Measurements from ENCODE around the gene ATOH7. TPM values are rescaled to one million over a fixed set of nuclear protein-coding genes. Genes with fewer than 3 reads are reported as not detected.

The ATOH7 gene
- polyA plus RNA-seq, 1 donor (not counting 4 experiments of a cell fraction or from before 2014, with no cell fraction given), result not detected

DNA sequence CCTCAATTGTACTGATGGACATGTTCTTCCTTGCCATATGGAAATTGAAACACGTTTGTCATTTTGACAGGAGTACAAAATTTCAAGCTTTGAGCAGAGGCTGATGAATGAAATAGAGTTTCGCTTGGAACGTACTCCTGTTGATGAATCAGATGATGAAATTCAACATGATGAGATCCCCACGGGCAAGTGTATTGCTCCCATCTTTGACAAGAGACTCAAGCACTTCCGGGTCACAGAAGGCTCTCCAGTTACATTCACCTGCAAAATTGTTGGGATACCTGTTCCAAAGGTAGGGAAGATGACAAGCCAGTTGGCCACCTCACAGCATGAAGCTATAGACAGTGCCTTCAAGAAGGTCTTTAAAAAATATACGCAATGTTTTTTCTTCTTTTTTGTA, 43.1 kb downstream of the ATOH7 start:
- dilution Hi-C loops (cut with MboI; ENCODE audit: extremely low pct_ligation_motif_present, low sequenced_read_pairs), result no loop called here
- H3K27ac ChIP-seq (ENCODE audit: control insufficient read depth, insufficient read depth, low read length), result no peak overlapping the region
- H3K27me3 ChIP-seq (ENCODE audit: control insufficient read depth, extremely low read depth, insufficient read depth, low read length), result no peaks in the 10 kb centered on the region
- no peaks in the 10 kb centered on the region for H3K79me2 ChIP-seq (ENCODE audit: control insufficient read depth, insufficient read depth, low read length)
- TF ChIP-seq EZH2 (IDR thresholded peaks at IDR 0.05; ENCODE audit: low read length), result no peak
- TF ChIP-seq, protein P1, sequence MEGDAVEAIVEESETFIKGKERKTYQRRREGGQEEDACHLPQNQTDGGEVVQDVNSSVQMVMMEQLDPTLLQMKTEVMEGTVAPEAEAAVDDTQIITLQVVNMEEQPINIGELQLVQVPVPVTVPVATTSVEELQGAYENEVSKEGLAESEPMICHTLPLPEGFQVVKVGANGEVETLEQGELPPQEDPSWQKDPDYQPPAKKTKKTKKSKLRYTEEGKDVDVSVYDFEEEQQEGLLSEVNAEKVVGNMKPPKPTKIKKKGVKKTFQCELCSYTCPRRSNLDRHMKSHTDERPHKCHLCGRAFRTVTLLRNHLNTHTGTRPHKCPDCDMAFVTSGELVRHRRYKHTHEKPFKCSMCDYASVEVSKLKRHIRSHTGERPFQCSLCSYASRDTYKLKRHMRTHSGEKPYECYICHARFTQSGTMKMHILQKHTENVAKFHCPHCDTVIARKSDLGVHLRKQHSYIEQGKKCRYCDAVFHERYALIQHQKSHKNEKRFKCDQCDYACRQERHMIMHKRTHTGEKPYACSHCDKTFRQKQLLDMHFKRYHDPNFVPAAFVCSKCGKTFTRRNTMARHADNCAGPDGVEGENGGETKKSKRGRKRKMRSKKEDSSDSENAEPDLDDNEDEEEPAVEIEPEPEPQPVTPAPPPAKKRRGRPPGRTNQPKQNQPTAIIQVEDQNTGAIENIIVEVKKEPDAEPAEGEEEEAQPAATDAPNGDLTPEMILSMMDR (optimal IDR thresholded peaks at IDR 0.05 in 1 of 3, IDR thresholded peaks at IDR 0.05 in 1 of 3, conservative IDR thresholded peaks at IDR 0.05 in 1 of 3; ENCODE audit: extremely low read depth in 1 of 3, insufficient read depth in 2 of 3, low read length in 3 of 3), result no peak
- no peaks in the 10 kb centered on the region for H3K9me1 ChIP-seq (ENCODE audit: control insufficient read depth, extremely low read depth, insufficient read depth, low read length)
- no peak overlapping the region for H3K9ac ChIP-seq (ENCODE audit: control insufficient read depth, extremely low read depth, insufficient read depth, low read length)
- no peaks in the 10 kb centered on the region for H3K36me3 ChIP-seq (ENCODE audit: control insufficient read depth in 2 of 2, extremely low read depth in 1 of 2, insufficient read depth in 2 of 2, low read length in 2 of 2)
- no peak overlapping the region for H3K4me2 ChIP-seq (ENCODE audit: control insufficient read depth, extremely low read depth, insufficient read depth, low read depth, low read length)
- H4K20me1 ChIP-seq (ENCODE audit: control insufficient read depth, extremely low read depth, insufficient read depth, low read length), result no peaks in the 10 kb centered on the region
- peaks cover 8% of the 10 kb centered on the region for H3K4me1 ChIP-seq (ENCODE audit: control insufficient read depth, extremely low read depth, insufficient read depth, low read length)
- H2AFZ ChIP-seq (ENCODE audit: control insufficient read depth, low read length), result no peak overlapping the region
- FAIRE-seq (no peak), DNase-seq (ENCODE audit: low read depth, low spot score) (no peak)
- H3K4me3 ChIP-seq (ENCODE audit: control insufficient read depth in 2 of 3, extremely low read depth in 1 of 3, insufficient read depth in 2 of 3, low read depth in 1 of 3, low read length in 3 of 3), result no peak overlapping the region
- H3K9me3 ChIP-seq (ENCODE audit: control insufficient read depth, low read depth, low read length), result no peaks in the 10 kb centered on the region

DNA sequence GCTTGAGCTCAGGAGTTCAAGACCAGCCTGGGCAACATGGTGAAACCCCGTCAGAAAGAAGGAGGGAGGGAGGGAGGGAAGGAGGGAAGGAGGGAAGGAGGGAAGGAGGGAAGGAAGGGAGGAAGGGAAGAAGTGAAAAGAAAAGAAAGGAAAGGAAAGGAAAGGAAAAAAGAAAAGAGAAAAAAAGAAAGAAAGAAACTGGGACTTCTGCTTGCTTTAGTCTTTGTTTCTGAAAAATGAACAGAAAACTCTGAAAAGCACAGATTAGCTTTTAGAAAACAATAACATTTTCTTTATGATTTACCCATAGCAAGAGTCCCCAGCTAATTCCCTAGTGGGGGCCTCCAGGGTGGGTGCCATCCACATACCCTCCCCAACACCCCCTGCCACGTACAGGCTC, 46.8 kb downstream of the ATOH7 start:
- Histone ChIP-seq H3K27ac (ENCODE audit: control insufficient read depth, insufficient read depth, low read length) (no peak overlapping the region), H3K36me3 (ENCODE audit: control insufficient read depth in 2 of 2, extremely low read depth in 1 of 2, insufficient read depth in 2 of 2, low read length in 2 of 2) (no peaks in the 10 kb centered on the region), H3K79me2 (ENCODE audit: control insufficient read depth, insufficient read depth, low read length) (no peaks in the 10 kb centered on the region), H3K4me2 (ENCODE audit: control insufficient read depth, extremely low read depth, insufficient read depth, low read depth, low read length) (no peak overlapping the region), H3K4me1 (ENCODE audit: control insufficient read depth, extremely low read depth, insufficient read depth, low read length) (no peaks in the 10 kb centered on the region), H3K9me1 (ENCODE audit: control insufficient read depth, extremely low read depth, insufficient read depth, low read length) (no peaks in the 10 kb centered on the region), H3K4me3 (ENCODE audit: control insufficient read depth in 2 of 3, extremely low read depth in 1 of 3, insufficient read depth in 2 of 3, low read depth in 1 of 3, low read length in 3 of 3) (no peak overlapping the region), H3K9me3 (ENCODE audit: control insufficient read depth, low read depth, low read length) (no peaks in the 10 kb centered on the region), H3K27me3 (ENCODE audit: control insufficient read depth, extremely low read depth, insufficient read depth, low read length) (no peaks in the 10 kb centered on the region), H2AFZ (ENCODE audit: control insufficient read depth, low read length) (no peak overlapping the region), H4K20me1 (ENCODE audit: control insufficient read depth, extremely low read depth, insufficient read depth, low read length) (no peaks in the 10 kb centered on the region), H3K9ac (ENCODE audit: control insufficient read depth, extremely low read depth, insufficient read depth, low read length) (no peak overlapping the region)
- no peak for DNase-seq (ENCODE audit: low read depth, low spot score)
- dilution Hi-C loops (cut with MboI; ENCODE audit: extremely low pct_ligation_motif_present, low sequenced_read_pairs), result no loop called here
- FAIRE-seq, result no peak
- TF ChIP-seq EZH2 (IDR thresholded peaks at IDR 0.05; ENCODE audit: low read length), result no peak

DNA sequence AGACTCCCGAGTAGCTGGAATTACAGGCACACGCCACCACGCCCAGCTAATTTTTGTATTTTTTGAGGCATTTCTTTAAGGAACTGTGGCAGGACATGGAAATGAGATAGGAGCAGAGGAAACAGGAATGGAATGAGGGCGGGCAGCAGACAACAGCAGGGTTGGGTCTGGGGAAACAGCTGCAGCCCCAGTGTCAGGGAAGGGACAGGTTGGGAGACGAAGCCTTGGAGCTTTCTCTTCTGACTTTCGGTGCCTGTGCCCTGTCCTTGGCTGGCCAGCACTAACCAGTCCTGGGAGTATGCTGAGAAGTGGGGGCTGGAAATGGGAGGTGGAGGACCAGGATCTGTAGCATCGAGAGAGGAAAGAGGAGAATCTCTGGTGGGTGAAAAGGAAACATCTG, 47.4 kb downstream of the ATOH7 start:
- Histone ChIP-seq H3K4me3 (ENCODE audit: control insufficient read depth in 2 of 3, extremely low read depth in 1 of 3, insufficient read depth in 2 of 3, low read depth in 1 of 3, low read length in 3 of 3) (no peak overlapping the region), H3K4me2 (ENCODE audit: control insufficient read depth, extremely low read depth, insufficient read depth, low read depth, low read length) (no peak overlapping the region), H2AFZ (ENCODE audit: control insufficient read depth, low read length) (no peak overlapping the region), H3K4me1 (ENCODE audit: control insufficient read depth, extremely low read depth, insufficient read depth, low read length) (no peaks in the 10 kb centered on the region), H3K9me3 (ENCODE audit: control insufficient read depth, low read depth, low read length) (no peaks in the 10 kb centered on the region), H3K9ac (ENCODE audit: control insufficient read depth, extremely low read depth, insufficient read depth, low read length) (no peak overlapping the region), H4K20me1 (ENCODE audit: control insufficient read depth, extremely low read depth, insufficient read depth, low read length) (no peaks in the 10 kb centered on the region), H3K36me3 (ENCODE audit: control insufficient read depth in 2 of 2, extremely low read depth in 1 of 2, insufficient read depth in 2 of 2, low read length in 2 of 2) (no peaks in the 10 kb centered on the region), H3K27me3 (ENCODE audit: control insufficient read depth, extremely low read depth, insufficient read depth, low read length) (no peaks in the 10 kb centered on the region), H3K27ac (ENCODE audit: control insufficient read depth, insufficient read depth, low read length) (no peak overlapping the region), H3K79me2 (ENCODE audit: control insufficient read depth, insufficient read depth, low read length) (no peaks in the 10 kb centered on the region), H3K9me1 (ENCODE audit: control insufficient read depth, extremely low read depth, insufficient read depth, low read length) (no peaks in the 10 kb centered on the region)
- DNase-seq (ENCODE audit: low read depth, low spot score) (no peak), FAIRE-seq (no peak)
- TF ChIP-seq, protein P1 (optimal IDR thresholded peaks at IDR 0.05 in 1 of 3, IDR thresholded peaks at IDR 0.05 in 1 of 3, conservative IDR thresholded peaks at IDR 0.05 in 1 of 3; ENCODE audit: extremely low read depth in 1 of 3, insufficient read depth in 2 of 3, low read length in 3 of 3), result no peak
- TF ChIP-seq EZH2 (IDR thresholded peaks at IDR 0.05; ENCODE audit: low read length), result no peak
- dilution Hi-C loops (cut with MboI; ENCODE audit: extremely low pct_ligation_motif_present, low sequenced_read_pairs), result no loop called here

Measured in keratinocyte (primary cell).